WTC11 (cell line): ENCODE results near the gene USP20. TPM values are rescaled to one million over a fixed set of nuclear protein-coding genes. Genes with fewer than 3 reads are reported as not detected.
A peak's percentile ranks its signal among the peaks of the same experiment; 100 is the strongest.

ENCODE experiments used
- ATAC-seq: fragments of 200-7000 bp; cut with Tn5 transposase; 2 replicates; pipeline ENCODE4 v1.10.0; 2021; ENCODE audit warnings: mild to moderate bottlenecking, moderate library complexity
- CTCF ChIA-PET: fragments of 300-600 bp; sonication (Branson Sonifier 250); formaldehyde crosslinking; loops from one replicate; lab custom pipeline; 2021; ENCODE audit warnings: antibody characterized with exemption; lab: Charles Lee
- POLR2A ChIA-PET: fragments of 350-600 bp; sonication (Branson Sonifier 250); formaldehyde crosslinking; loops from one replicate; lab custom pipeline; 2021; ENCODE audit warnings: antibody characterized with exemption; lab: Charles Lee
- DNase-seq: peaks from one replicate; pipeline ENCODE4 v3.0.0; 2021; ENCODE audit warnings: low spot score
- H3K27ac Mint-ChIP-seq: 2 replicates; pipeline ENCODE4 v1.8.0; 2021; ENCODE audit warnings: mixed read lengths
- H3K27me3 Mint-ChIP-seq: 2 replicates; pipeline ENCODE4 v1.8.0; 2021; ENCODE audit warnings: low read depth, mild to moderate bottlenecking, moderate library complexity, mixed read lengths
- H3K36me3 Mint-ChIP-seq: 2 replicates; pipeline ENCODE4 v1.8.0; 2021; ENCODE audit warnings: mixed read lengths
- H3K4me1 Mint-ChIP-seq: 2 replicates; pipeline ENCODE4 v1.8.0; 2022; ENCODE audit warnings: mixed read lengths
- H3K4me3 Mint-ChIP-seq: 2 replicates; pipeline ENCODE4 v1.8.0; 2021; ENCODE audit warnings: mild to moderate bottlenecking, moderate library complexity, mixed read lengths
- H3K9me3 Mint-ChIP-seq: 2 replicates; pipeline ENCODE4 v1.8.0; 2021; ENCODE audit warnings: mixed read lengths
- CREM ChIP-seq: sonication (generic); formaldehyde crosslinking; IDR thresholded peaks from 2 replicates; pipeline ENCODE4 v1.8.1; 2022; ENCODE audit warnings: mild to moderate bottlenecking, missing genetic modification reagents, moderate library complexity
- EMX1 ChIP-seq: fragments of 250-450 bp; sonication (Bioruptor Pico); IDR thresholded peaks from 2 replicates; pipeline ENCODE4 v1.8.0; 2021; ENCODE audit warnings: mild to moderate bottlenecking
- FOXK1 ChIP-seq: sonication (generic); formaldehyde crosslinking; IDR thresholded peaks from 2 replicates; pipeline ENCODE4 v1.8.0; 2022; ENCODE audit warnings: mild to moderate bottlenecking, moderate library complexity, missing genetic modification reagents
- HMGXB4 ChIP-seq: sonication (generic); formaldehyde crosslinking; IDR thresholded peaks from 2 replicates; pipeline ENCODE4 v1.8.1; 2023; ENCODE audit warnings: mild to moderate bottlenecking, moderate library complexity, missing genetic modification reagents
- JAZF1 ChIP-seq: fragments of 250-450 bp; sonication (Bioruptor Pico); IDR thresholded peaks from 2 replicates; pipeline ENCODE4 v1.9.0; 2021; ENCODE audit warnings: moderate library complexity, mild to moderate bottlenecking, inconsistent platforms
- MAX ChIP-seq: sonication (generic); formaldehyde crosslinking; IDR thresholded peaks from 2 replicates; pipeline ENCODE4 v1.8.0; 2022; ENCODE audit warnings: mild to moderate bottlenecking, missing genetic modification reagents
- NR1H2 ChIP-seq: sonication (generic); formaldehyde crosslinking; IDR thresholded peaks from 2 replicates; pipeline ENCODE4 v1.9.0; 2021; ENCODE audit warnings: mild to moderate bottlenecking, moderate library complexity, missing genetic modification reagents
- NR2C2 ChIP-seq: sonication (generic); formaldehyde crosslinking; IDR thresholded peaks from 2 replicates; pipeline ENCODE4 v1.8.0; 2022; ENCODE audit warnings: mild to moderate bottlenecking, missing genetic modification reagents
- PRDM15 ChIP-seq: sonication (generic); formaldehyde crosslinking; IDR thresholded peaks from 2 replicates; pipeline ENCODE4 v1.8.0; 2022; ENCODE audit warnings: missing genetic modification reagents
- SMAD3 ChIP-seq: sonication (generic); formaldehyde crosslinking; IDR thresholded peaks from 2 replicates; pipeline ENCODE4 v1.8.0; 2022; ENCODE audit warnings: missing genetic modification reagents, mild to moderate bottlenecking, borderline replicate concordance
- TEAD4 ChIP-seq: sonication (generic); formaldehyde crosslinking; IDR thresholded peaks from 2 replicates; pipeline ENCODE4 v1.8.0; 2022; ENCODE audit warnings: mild to moderate bottlenecking, missing genetic modification reagents
- ZBTB21 ChIP-seq: sonication (generic); formaldehyde crosslinking; IDR thresholded peaks from 2 replicates; pipeline ENCODE4 v1.8.1; 2023; ENCODE audit warnings: mild to moderate bottlenecking, missing genetic modification reagents, borderline replicate concordance
- ZNF138 ChIP-seq: sonication (generic); formaldehyde crosslinking; conservative IDR thresholded peaks from 2 replicates; pipeline ENCODE4 v1.8.1; 2022; ENCODE audit warnings: mild to moderate bottlenecking, moderate library complexity, missing genetic modification reagents
- ZNF263 ChIP-seq: sonication (generic); formaldehyde crosslinking; IDR thresholded peaks from 2 replicates; pipeline ENCODE4 v1.8.1; 2022; ENCODE audit warnings: low read depth, mild to moderate bottlenecking, moderate library complexity, missing genetic modification reagents
- ZNF396 ChIP-seq: fragments of 250-450 bp; sonication (Bioruptor Pico); IDR thresholded peaks from 2 replicates; pipeline ENCODE4 v1.8.0; 2021; ENCODE audit warnings: mild to moderate bottlenecking, moderate library complexity, borderline replicate concordance
- total RNA-seq: library from RNA; stranded (reverse); gene quantifications from 3 replicates; pipeline ENCODE4 v1.2.3, GENCODE V29; 2021

The USP20 gene
- total RNA-seq, 1 experiment from 2014 or later = 29.3 TPM

- POLR2A ChIA-PET = no interaction called here
- Mint-ChIP-seq H3K27me3 (no peaks in the 10 kb centered on the region), H3K4me3 (no peak overlapping the region), H3K4me1 (no peaks in the 10 kb centered on the region), H3K36me3 (peaks cover 24% of the 10 kb centered on the region), H3K9me3 (no peaks in the 10 kb centered on the region), H3K27ac (no peak overlapping the region)
- CTCF ChIA-PET = no interaction called here
- DNase-seq = no peak
- no peak for ATAC-seq
- TF ChIP-seq FOXK1 (CRISPR knock-in tag) (no peak), ZBTB21 (CRISPR knock-in tag) (no peak), CREM (CRISPR knock-in tag) (no peak), SMAD3 (CRISPR knock-in tag) (no peak), NR1H2 (no peak), JAZF1 (CRISPR knock-in tag) (no peak), ZNF138 (CRISPR knock-in tag) (no peak)
Measured at GRCh38 chr9:129851821-129852220, 16.6 kb downstream of the USP20 start.

- Mint-ChIP-seq H3K27ac (no peak overlapping the region), H3K4me1 (no peaks in the 10 kb centered on the region), H3K4me3 (no peak overlapping the region), H3K36me3 (peaks cover 24% of the 10 kb centered on the region), H3K27me3 (no peaks in the 10 kb centered on the region), H3K9me3 (no peaks in the 10 kb centered on the region)
- ATAC-seq (no peak), DNase-seq (no peak)
- POLR2A ChIA-PET = no interaction called here
- TF ChIP-seq PRDM15 (CRISPR knock-in tag) (no peak), MAX (CRISPR knock-in tag) (no peak)
- CTCF ChIA-PET = no interaction called here
Measured at GRCh38 chr9:129852579-129852978, 17.3 kb downstream of the USP20 start.

GRCh38 chr9:129853614-129854013, 18.4 kb downstream of the USP20 start:
- H3K9me3 Mint-ChIP-seq = no peaks in the 10 kb centered on the region
- ChIA-PET CTCF (interaction anchor here (0.6 kb wide), 1 partner anchor 122 kb away, joined by 5 read pairs; no protein-coding TSS in a partner anchor), POLR2A (no interaction called here)
- ATAC-seq (no peak), DNase-seq (no peak)
- peaks cover 24% of the 10 kb centered on the region for H3K36me3 Mint-ChIP-seq
- no peak overlapping the region for H3K27ac Mint-ChIP-seq
- TF ChIP-seq TEAD4 (CRISPR knock-in tag) (no peak), NR2C2 (no peak)
- H3K27me3 Mint-ChIP-seq = no peaks in the 10 kb centered on the region
- no peaks in the 10 kb centered on the region for H3K4me1 Mint-ChIP-seq
- no peak overlapping the region for H3K4me3 Mint-ChIP-seq

GRCh38 chr9:129854588-129855110, 19.4 kb downstream of the USP20 start:
- peak overlapping the region; percentile 54; the same call in 1 of the 2 replicates for H3K27ac Mint-ChIP-seq
- CTCF ChIA-PET = no interaction called here

More at GRCh38 chr9:129854588-129855110, 19.4 kb downstream of the USP20 start:
- Mint-ChIP-seq H3K9me3 (no peaks in the 10 kb centered on the region), H3K36me3 (peaks cover 24% of the 10 kb centered on the region), H3K4me1 (no peaks in the 10 kb centered on the region), H3K4me3 (no peak overlapping the region), H3K27me3 (no peaks in the 10 kb centered on the region)
- DNase-seq (no peak), ATAC-seq (no peak)
- POLR2A ChIA-PET = no interaction called here
- TF ChIP-seq HMGXB4 (CRISPR knock-in tag) (no peak), ZNF396 (CRISPR knock-in tag) (no peak), ZNF263 (CRISPR knock-in tag) (no peak), EMX1 (CRISPR knock-in tag) (no peak)
- TF ChIP-seq, all 79 proteins: peak for 0
